Glomerular endothelial cell (primary cell): Measurements from ENCODE around the gene LRRK1. TPM values are rescaled to one million over a fixed set of nuclear protein-coding genes. Genes with fewer than 3 reads are reported as not detected.

Source experiments
- DNase-seq: peaks from one replicate; pipeline ENCODE4 v3.0.0-alpha.2; 2011; ENCODE audit warnings: low read depth, low spot score; ENCODE audit errors: extremely low read depth
- total RNA-seq: library from RNA; depleted of rRNA; stranded (reverse); fragments of >200 nt; gene quantifications from 2 replicates; pipeline ENCODE4 v1.2.3, GENCODE V29; 2015

LRRK1 gene, protein sequence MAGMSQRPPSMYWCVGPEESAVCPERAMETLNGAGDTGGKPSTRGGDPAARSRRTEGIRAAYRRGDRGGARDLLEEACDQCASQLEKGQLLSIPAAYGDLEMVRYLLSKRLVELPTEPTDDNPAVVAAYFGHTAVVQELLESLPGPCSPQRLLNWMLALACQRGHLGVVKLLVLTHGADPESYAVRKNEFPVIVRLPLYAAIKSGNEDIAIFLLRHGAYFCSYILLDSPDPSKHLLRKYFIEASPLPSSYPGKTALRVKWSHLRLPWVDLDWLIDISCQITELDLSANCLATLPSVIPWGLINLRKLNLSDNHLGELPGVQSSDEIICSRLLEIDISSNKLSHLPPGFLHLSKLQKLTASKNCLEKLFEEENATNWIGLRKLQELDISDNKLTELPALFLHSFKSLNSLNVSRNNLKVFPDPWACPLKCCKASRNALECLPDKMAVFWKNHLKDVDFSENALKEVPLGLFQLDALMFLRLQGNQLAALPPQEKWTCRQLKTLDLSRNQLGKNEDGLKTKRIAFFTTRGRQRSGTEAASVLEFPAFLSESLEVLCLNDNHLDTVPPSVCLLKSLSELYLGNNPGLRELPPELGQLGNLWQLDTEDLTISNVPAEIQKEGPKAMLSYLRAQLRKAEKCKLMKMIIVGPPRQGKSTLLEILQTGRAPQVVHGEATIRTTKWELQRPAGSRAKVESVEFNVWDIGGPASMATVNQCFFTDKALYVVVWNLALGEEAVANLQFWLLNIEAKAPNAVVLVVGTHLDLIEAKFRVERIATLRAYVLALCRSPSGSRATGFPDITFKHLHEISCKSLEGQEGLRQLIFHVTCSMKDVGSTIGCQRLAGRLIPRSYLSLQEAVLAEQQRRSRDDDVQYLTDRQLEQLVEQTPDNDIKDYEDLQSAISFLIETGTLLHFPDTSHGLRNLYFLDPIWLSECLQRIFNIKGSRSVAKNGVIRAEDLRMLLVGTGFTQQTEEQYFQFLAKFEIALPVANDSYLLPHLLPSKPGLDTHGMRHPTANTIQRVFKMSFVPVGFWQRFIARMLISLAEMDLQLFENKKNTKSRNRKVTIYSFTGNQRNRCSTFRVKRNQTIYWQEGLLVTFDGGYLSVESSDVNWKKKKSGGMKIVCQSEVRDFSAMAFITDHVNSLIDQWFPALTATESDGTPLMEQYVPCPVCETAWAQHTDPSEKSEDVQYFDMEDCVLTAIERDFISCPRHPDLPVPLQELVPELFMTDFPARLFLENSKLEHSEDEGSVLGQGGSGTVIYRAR (N-terminal part only)
- 11.2 and 14.7 TPM in 2 replicates for total RNA-seq

DNA sequence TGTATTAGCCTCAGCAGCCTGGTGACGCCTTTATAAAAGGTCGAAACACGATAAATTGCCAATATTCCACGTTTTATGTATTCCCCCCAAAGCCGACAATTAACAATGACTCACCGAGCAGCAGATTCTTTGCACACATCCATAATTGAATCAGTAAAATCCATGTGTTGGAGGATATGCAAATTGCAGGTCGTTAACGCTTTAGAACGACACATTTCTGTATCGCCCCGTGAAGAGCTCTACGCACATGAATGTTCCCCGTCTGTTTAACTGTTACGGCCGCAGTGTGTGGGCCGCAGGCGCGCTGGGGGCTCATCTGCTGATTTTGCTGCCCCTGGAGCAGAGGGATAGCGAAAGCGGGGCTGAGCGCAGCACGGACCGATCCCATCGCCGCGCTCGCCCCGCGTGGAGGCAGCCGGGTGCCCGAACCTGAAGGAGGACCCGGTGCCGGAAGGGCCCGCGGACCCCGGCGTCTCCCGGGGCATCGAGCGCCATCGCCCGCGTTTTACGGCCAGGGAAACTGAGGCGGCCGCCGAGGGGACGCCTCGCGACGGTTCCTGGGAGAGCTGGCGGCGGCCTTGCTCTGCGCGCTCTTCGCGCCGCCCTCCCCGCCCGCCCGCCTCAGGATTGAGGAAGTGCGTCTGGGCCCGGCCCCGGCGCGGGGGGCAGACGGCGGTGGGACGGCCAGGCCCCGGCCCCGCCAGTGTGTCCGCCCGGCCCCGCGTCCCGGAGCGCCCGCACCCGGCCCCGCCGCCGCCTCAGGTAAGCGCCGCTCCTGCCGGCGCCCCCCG, at the start of gene LRRK1:
LRRK1 (plus strand) TSS at position 668 of the 791 bp plus-strand sequence. CDS start 5,276 bp downstream, outside the sequence.
- no peak for DNase-seq

DNA sequence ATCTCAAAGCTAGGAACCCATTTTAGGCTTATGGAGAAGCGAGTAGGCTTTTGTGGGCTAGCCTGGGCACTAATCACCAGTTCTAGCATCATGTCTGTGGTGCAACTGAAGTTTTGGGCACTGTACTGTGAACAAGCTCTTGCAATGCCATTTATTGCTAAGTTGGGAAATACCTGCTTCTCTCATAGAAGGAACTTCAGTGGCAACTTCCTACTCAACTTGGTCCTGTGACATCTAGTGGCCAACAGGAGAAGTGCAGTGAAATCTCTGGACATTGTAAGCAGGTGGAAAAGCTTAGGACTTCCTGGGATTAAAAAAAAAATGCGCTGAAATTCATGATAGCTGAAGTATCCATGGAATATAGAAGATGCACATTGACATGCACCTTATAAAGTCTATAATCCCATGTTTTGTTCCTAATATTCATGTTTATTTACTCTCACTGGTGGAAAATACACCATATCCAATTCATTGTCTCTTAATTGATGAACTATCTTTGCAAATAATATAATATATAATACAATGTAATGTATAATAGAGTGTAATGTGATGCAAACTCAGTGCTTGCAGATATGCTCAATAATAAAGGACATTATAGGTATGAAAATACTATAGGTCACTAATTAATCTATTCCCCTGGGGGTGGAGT, 46.0 kb upstream of the LRRK1 start:
- DNase-seq, result peak; percentile 48

DNA sequence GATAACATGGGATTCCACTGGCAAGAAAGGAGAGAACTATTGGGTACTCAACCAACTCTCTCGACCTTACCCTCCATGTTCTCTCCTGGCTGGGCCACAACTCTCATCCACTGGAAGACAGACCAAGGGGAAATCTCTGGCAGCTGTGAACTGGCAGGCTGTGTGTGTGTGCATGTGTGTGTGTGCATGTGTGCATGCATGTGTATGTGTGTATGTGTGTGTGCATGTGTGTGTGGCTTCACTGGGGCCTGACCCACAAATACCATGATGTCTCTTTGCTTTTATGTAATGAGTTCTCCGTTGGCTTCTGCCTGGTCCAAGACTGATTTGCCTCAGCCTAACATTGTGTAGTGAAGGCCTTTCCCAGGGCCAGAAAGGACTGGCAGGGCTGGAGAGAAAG, 43.7 kb upstream of the LRRK1 start:
- no peak for DNase-seq

DNA sequence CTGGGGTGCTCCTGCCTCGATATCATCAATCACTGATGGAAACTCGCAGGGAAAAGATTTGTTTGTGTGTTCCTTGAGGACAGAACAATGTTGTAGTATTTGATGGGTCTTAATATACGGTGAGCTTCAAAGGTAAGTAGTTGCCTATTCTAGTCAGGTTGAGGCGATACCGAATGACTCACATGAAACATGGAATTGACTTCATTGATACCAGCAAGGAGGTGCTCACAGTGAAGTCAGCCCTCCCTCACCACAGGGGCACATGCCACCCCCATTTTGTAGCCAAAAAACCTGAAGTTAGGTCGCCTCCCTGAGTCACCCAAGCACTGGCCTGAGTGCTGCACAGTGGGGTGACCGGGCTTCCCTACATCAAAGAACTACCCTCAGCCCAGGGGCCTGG, 43.2 kb upstream of the LRRK1 start:
- DNase-seq, result no peak

DNA sequence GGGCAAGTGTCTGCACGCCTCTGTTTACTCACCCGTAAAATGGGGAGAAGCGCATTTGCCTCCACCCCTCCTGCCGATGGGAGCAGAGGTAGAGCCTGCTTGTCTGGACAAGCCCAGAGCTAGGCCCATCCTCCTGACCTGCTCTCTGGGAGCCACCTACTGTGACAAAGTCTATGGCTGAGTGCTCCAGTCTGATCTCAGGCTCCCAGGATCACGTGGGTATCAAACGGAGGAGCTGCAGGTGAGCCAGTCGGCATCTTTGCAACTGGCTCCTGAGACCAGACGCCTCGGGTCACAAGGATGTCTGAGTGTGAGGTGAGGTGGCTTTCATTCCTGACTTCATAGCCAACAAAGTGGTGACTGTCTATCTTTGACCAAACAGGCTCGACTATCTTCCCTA, 41.6 kb upstream of the LRRK1 start:
- no peak for DNase-seq

DNA sequence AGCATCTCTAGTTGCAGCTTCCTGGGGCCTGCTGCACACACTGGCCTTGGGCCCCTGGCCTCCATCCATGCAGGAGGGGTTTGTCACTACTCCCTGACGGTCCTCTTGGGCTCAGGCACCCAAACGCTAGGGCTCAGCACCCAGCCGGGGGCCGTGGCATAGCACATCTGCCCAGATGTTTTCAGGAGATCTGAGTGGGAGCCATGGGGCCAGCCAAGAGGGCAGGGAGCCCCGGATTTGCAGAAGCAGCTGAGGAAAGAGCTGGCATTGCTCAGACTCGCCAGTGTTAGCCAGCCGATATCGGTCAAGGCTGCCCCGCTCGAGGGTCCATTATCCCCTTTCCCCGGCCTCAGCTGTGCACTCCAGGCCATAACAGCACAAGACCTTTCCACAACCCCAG, 41.0 kb upstream of the LRRK1 start:
- no peak for DNase-seq

DNA sequence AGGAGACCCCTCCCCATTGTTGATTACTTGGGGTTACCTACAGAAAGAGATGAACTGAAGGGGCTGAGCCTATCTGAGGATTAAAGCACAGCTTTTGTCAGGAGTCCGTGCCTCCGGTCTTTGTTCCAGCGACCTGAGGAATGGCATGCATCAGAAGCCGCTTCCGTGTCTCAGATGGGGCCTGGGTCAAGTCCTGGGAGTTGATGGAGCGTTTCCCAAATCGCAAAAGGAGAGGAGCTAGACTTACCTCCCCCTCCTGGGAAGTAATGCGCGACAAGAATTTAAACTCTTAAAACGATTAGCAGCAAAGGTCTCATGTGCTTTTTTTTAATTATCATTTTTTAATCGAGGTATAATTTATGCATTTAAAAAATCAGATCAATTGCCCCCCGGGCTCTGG, 40.5 kb upstream of the LRRK1 start:
- no peak for DNase-seq

DNA sequence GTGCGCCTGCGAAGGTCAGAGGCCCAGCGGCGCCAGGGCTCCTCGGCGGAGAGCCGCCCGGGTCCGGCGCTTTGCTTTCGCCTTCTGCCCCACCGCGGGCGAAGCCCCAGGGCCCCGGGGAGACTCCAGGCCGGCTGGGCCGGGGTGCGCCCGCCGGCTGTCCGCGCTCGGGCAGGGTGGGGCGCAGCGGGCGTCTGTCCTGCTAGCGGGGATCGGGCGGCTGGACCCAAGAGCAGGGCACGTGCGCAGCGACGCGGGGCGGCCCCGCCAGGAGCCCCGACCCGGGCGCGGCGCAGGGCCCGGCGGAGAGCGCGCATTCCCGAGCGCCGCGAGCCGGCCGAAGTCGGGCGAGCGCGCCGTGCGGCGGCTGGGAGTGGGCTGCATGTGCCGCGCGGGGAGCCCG, 40.1 kb upstream of the LRRK1 start:
- no peak for DNase-seq

DNA sequence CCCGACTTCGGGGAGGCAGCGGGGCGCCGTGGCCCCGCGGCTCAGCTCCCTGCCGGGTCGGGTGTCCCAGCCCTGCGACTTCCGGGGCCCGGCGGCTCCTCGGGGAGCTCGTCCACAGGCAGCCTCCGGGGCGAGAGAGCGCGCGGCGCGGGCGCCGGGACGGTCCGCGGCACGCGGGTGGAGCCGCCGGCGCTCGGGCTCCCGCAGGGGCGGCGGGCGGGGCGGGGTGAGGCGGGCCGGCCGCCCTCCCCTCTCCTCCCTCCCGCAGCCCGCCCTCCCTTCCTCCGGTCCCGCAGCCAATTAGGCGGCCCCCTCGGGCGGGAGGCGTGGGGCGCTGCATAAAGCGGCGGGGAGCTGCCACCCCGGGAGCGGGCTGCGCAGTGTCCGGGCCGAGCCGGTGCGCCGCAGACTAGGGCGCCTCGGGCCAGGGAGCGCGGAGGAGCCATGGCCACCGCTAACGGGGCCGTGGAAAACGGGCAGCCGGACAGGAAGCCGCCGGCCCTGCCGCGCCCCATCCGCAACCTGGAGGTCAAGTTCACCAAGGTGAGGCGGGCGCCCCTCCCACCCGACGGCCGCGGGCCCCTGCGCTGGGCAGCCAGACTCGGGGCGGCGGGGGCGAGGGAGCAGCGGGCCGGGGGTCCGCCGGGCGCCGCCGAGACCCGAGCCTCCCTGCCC, 39.6 kb upstream of the LRRK1 start, which contains the start of gene ALDH1A3:
ALDH1A3 (plus strand) TSS at position 368 of the 675 bp plus-strand sequence; CDS start at position 445, 77 bp downstream.
- DNase-seq, result no peak

DNA sequence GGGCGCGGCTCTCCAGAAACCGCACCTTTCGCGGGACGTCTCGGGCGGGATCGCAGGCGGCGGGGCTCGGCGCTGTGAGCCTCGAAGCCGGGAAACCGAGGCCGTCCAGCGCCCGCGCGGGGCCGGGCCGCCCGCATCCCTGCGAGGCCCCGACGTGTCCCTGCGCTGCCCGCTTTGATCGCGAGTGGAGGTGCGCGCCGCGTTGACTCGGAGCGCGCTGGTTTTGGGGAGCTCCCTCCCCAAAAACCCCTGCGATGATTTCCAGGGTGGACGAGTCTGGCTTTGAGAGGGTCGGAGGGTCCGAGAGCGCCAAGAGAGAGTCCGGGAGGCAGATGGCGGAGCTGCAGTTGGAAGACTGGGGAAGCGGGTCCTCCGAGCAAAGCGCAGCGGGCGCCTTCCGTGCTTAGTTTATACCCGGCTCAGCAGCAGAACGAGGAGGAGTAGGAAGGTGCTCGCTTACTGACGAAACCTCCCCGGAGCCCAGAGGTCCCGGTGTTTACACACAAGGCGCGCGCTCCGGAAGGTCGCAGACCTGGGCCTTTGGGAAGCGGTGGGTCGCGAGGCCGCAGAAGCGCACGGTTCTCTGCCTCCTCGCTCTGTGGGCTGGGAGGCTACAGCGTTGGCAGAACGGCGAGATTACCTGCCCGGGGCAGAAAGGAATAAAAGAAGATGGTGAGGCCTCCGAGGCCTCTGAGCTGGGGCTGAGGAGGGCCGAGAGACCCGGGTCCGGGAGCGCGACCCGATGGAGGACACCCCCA, 38.8 kb upstream of the LRRK1 start:
- no peak for DNase-seq

DNA sequence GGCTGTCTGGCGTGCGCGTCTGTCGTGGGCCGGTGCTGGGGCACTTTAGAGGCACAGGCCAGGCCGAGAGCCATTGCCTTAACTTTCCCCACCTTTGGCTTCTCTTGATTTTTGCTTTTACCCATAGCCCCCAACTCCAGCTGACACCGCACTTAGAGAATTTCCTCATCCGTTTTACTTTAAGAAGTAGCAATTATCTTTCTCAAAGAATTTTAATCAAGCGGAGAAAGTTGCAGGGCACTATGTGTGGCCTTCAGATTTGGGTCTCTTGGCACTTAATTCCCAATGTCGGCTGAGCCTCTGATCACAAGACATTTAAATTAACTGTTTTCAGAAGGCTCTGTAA, 38.3 kb upstream of the LRRK1 start:
- DNase-seq, result no peak

DNA sequence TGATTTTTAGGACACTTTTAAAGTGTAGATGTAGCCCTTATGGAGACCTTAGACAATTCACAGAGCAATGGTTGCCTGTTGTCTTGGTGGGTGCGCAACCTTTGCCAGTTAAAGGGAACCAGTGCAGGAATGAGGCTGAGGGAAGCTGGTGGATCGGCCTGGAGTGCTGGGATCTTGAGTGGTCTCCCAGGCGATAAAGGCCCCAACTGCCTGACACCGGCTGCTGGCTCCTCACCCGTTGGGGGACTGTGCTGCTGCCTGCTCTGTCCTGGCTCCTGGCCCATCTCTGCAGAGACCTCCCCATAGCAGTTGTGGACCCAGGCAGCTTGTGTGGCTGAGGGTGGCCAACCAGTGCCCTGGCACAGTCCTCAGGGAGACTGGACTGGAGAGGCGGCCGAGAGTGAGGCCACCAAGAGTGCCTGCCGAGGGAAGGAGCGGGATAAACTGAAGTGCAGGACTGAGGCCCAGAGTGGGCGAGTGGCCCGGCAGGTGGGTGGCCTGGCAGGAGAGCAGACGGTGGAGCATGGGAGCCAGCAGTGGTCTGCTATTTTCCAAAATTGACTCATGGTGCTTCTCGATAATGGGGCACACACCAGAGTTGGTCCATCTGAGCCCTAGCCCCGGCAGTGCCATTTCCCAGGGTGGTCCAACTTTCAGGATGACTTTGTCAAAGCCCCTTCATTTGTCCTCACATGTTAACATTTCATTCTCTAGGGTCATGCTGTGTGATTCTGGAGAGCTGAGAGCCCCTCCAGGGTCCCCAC, 37.4 kb upstream of the LRRK1 start:
- no peak for DNase-seq

DNA sequence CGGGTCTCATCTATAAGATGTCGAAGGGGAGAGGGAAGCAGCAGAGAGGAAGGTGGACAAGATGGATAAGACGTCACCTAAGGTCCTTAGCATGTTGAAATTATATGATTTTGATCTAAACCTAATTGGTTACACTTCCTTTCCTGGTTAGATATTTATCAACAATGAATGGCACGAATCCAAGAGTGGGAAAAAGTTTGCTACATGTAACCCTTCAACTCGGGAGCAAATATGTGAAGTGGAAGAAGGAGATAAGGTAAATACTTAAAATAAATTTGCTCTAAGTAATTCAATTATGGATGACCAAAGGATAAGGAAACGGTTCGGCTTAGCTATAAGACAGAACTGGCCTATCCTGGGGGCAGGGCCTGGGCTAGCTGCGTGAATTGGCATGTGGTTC, 34.0 kb upstream of the LRRK1 start:
- no peak for DNase-seq

DNA sequence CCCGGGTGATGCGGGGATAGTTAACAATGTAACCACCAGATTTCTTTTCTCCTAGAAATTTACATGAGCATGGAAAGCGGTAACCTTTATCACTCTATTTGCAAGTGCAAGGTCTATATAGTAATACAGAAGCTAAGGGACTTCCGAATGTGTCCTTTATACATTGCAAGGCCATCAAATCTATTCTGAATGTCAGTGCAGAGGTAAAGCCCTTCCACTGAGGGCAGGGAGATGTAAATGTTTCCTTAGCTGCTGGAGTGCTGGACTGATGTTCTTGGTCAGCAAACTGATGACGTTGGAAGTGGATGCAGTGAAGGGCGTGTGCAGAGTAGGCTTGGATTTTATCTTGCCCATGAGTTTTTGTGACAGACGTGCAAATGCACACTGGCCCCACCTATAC, 33.3 kb upstream of the LRRK1 start:
- DNase-seq, result no peak

DNA sequence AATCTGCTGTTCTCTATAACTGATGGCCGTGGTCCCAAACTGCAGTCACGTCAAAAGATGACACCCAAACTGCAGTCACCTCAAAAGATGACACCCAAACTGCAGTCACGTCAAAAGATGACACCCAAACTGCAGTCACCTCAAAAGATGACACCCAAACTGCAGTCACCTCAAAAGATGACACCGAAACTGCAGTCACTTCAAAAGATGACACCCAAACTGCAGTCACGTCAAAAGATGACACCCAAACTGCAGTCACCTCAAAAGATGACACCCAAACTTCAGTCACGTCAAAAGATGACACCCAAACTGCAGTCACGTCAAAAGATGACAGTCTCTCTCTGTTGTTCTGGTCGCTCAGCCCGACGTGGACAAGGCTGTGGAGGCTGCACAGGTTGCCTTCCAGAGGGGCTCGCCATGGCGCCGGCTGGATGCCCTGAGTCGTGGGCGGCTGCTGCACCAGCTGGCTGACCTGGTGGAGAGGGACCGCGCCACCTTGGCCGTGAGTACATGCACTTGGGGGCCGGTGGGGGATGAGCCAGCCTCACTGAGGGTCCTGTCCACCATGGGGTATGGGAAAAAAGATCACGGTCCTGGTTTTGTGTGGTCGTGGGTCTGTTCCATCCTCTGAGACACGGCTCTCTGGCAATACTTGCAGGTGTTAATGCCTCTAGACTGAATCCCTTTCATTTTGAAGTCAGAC, 31.8 kb upstream of the LRRK1 start:
- no peak for DNase-seq

DNA sequence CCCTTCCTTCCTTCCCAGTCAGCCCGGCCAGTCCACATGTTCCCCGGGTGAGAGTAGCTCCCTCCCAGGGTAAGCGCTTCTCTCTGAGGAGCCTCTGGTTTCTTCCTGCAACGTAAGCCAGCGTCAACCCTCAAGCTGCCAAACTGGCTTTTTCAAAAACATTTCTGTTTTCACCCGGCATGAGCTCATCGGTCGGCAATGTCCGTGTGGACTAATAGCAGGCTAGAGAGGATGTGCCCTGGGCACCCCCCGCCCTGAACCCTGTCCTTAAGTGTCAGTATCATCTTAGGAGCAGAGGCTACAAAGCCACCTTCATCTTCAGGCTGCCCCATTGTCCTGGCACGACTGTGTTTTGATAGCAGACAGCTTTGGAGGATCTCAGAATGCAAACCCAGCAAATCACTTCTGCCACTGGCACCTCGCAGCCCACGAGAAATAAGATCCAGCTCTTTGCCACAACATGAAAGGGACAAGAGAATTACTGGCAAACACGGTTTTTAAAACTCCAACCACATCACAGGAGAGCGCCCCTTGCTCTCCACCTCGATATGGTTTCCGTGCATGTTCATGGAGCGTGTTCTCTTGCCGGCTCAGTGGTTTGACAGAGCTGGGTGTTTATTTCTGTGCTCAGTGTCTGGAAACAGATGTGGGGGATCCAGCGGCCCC, 29.6 kb upstream of the LRRK1 start:
- DNase-seq, result peak; percentile 39
